ENCODE data around the gene HNRNPAB.
A peak's percentile ranks its signal among the peaks of the same experiment; 100 is the strongest.

HNRNPAB gene

GRCh38 chr5:178216088-178216534, 11.8 kb downstream of the HNRNPAB start:
- POLR2A ChIA-PET (ENCODE audit: low non-redundant PET): interaction anchor here (0.6 kb wide), 1 partner anchor 15 kb away, joined by 3 read pairs; no protein-coding TSS in a partner anchor

GRCh38 chr5:178216779-178217178, 12.4 kb downstream of the HNRNPAB start:
- POLR2A ChIA-PET (ENCODE audit: low non-redundant PET): no interaction called here
- no peak for TF ChIP-seq CTCF (conservative IDR thresholded peaks at IDR 0.05; ENCODE audit: low read depth)
- H3K27ac ChIP-seq: peak overlapping the region; percentile 49
- CTCF ChIA-PET: interaction anchor here (0.6 kb wide), 1 partner anchor 53 kb away, joined by 3 read pairs; no protein-coding TSS in a partner anchor
- DNase-seq (ENCODE audit: low spot score): no peak

More at GRCh38 chr5:178216088-178216534, 11.8 kb downstream of the HNRNPAB start:
- no peak for TF ChIP-seq CTCF (conservative IDR thresholded peaks at IDR 0.05; ENCODE audit: low read depth)
- H3K27ac ChIP-seq: peak overlapping the region; percentile 57
- no peak for DNase-seq (ENCODE audit: low spot score)
- CTCF ChIA-PET: no interaction called here

GRCh38 chr5:178218237-178218776, 14.0 kb downstream of the HNRNPAB start:
- CTCF ChIA-PET: interaction anchor here (0.6 kb wide), 1 partner anchor 55 kb away, joined by 5 read pairs; no protein-coding TSS in a partner anchor
- DNase-seq (ENCODE audit: low spot score): no peak
- POLR2A ChIA-PET (ENCODE audit: low non-redundant PET): no interaction called here
- no peak for TF ChIP-seq CTCF (conservative IDR thresholded peaks at IDR 0.05; ENCODE audit: low read depth)
- no peak overlapping the region for H3K27ac ChIP-seq

- ChIA-PET POLR2A (ENCODE audit: low non-redundant PET) (no interaction called here), CTCF (interaction anchor here (0.6 kb wide), 1 partner anchor 55 kb away, joined by 5 read pairs; no protein-coding TSS in a partner anchor)
- no peak for DNase-seq (ENCODE audit: low spot score)
- H3K27ac ChIP-seq: no peak overlapping the region
- no peak for TF ChIP-seq CTCF (conservative IDR thresholded peaks at IDR 0.05; ENCODE audit: low read depth)
Observed at GRCh38 chr5:178218827-178219226, 14.5 kb downstream of the HNRNPAB start.

GRCh38 chr5:178221282-178221681, 16.9 kb downstream of the HNRNPAB start:
- no peak for DNase-seq (ENCODE audit: low spot score)
- ChIA-PET POLR2A (ENCODE audit: low non-redundant PET) (no interaction called here), CTCF (interaction anchor here (0.6 kb wide), 1 partner anchor 14 kb away, joined by 4 read pairs; no protein-coding TSS in a partner anchor)
- no peak for TF ChIP-seq CTCF (conservative IDR thresholded peaks at IDR 0.05; ENCODE audit: low read depth)
- peak overlapping the region; percentile 37; the same call in 1 of the 2 replicates for H3K27ac ChIP-seq

GRCh38 chr5:178221853-178222252, 17.5 kb downstream of the HNRNPAB start:
- no peak for DNase-seq (ENCODE audit: low spot score)
- POLR2A ChIA-PET (ENCODE audit: low non-redundant PET): no interaction called here
- peak overlapping the region; percentile 37 for H3K27ac ChIP-seq

More at GRCh38 chr5:178221853-178222252, 17.5 kb downstream of the HNRNPAB start:
- no peak for TF ChIP-seq CTCF (conservative IDR thresholded peaks at IDR 0.05; ENCODE audit: low read depth)
- CTCF ChIA-PET: no interaction called here

Data from RWPE1 (cell line).